ENCODE results near the gene MUC20.
"Not testable (repeated sequence)": the region's sequence is repeated elsewhere in the genome, so short reads cannot be mapped to it uniquely, and the experiment has no call there.

Gene MUC20

DNA sequence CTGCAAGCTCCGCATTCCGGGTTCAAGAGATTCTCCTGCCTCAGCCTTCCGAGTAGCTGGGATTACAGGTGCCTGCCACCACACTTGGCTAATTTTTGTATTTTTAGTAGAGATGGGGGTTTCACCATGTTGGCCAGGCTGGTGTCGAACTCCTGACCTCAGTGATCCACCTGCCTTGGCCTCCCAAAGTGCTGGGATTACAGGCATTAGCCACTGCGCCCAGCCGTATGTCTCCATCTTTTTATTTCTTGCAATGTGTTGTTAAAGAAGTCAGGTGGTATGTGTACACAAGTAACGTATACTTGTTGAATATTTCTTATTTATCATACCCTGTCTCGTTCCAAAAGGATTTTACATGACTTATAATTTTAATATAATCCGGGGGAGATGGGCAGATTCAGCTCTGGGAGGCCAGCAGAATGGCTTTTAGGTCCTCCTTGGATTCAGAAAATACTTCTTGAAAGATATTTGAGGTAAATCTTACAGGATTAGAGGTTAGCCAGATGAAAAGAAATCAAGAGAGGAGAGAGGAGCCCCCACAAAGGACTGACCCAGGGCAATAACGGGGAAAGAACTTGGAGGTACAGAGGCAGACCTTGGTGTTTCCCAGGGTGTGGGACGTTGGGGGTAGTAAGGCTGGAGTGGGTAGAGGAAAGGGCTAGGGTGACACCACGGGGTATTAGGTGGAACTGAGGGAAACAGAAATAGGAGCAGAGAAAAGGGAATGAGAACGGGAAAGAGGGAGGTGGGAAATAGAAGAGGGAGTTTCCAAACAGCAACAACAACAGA lies 27.2 kb upstream of the MUC20 start:
- DNase-seq (ENCODE audit: low spot score) = peak; percentile 28

DNA sequence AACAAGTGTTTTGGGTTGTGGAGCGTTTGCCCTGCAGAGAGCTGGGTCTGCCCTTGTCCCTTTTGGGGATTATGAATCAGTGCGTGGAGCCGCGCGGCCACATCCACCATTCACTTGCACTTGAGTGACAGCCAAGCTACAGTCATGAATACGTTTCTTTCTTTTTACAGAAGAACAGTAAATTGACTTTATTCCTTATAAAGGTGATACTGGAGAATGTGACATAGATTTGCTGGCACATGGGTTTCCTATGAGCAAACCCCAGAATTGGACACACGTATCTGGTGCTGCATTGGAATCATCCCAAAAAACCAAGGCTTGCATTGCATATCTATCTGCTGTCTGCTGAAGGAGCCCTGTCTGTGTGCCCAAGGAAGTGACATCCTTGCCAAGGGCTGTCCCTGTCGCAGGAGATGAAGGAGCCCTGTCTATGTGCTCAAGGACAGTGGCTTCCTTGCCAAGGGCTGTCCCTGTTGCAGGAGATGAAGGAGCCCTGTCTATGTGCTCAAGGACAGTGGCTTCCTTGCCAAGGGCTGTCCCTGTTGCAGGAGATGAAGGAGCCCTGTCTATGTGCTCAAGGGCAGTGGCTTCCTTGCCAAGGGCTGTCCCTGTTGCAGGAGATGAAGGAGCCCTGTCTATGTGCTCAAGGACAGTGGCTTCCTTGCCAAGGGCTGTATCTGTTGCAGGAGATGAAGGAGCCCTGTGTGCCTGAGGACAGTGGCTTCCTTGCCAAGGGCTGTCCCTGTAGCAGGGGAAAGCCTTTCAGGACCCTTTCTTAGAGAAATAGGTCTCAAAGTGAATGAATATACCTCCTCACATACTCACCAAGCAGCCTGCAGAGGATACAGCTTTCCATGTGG lies 26.3 kb upstream of the MUC20 start:
- DNase-seq (ENCODE audit: low spot score) = peak; percentile 52

DNA sequence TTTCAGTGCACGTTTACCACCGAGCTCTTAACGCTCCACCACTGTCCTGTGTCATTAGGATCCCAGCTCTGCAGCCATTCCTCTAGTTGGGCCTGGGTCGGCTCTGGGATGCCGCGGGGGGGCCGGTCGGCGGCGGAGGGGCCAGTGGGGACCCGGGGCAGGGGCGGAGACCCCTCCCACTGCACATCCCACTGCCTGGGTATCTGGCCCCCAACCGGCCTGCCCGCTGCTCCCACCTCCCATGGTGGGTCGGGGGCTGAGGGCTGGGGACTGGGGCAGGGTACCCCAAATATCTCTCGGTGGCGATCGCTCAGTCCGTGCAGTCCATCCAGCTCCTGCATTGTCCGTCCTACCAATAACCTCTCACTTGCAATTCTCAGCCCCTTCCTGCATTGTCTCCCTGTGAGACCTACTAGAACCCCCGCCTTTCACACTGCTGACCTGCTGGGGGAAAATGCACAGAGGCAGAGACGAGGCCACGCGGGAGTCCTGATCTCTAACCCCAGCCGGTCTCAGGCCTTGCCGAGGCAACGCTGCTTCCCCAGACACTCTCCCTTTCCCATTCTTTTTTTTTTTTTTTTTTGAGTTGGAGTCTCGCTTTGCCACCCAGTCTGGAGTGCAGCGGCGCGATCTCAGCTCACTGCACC lies 24.0 kb upstream of the MUC20 start:
- no peak for DNase-seq (ENCODE audit: low spot score)

DNA sequence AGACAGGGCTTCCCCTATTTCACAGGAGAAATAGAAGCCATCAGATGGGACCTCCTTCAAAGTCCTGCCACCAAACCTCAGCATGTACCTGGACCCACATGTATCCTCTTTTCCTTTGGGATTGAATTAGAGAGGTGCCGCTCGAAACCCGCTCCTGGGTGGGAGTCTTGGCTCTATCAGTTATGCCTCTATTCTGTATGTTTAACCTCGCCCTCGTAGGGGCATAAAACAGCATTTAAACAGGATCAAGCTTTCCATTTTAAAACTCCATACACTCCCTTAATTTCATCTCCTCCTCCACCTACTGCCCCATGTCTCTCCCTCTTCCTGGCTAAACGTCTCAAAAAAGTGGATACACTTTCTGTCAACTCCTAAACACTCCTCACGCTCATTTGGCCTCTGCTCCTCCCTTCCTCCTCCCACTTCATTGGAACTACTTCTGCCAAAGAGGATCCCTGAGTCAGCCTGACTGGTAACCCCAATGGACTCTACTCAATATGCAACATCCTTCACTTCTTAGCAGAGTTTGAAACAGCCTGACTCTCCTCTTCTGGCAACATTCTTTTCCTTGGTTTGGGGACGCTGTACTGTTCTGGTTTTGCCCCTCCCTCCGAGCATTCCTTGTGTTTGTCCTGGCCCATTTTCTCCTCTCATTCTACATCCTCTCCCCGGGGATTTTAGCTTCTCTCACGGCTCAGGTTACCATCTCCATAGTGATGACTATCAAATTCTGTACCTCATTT lies 23.0 kb upstream of the MUC20 start:
- no peak for DNase-seq (ENCODE audit: low spot score)

DNA sequence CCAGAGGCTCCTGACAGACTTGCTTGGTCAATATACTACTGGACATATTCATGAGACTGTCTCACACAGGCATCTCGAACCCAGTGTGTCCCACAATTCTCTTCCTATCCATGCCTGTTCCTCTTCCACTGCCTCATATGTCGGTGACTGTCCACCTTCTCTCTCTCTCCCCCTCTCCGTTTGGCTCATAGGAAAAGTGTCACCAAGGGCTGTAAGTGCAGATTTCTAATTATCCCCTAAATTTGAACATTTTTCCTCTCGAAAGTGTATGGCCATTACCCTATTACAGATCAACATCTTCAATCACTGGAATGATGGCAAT lies 22.5 kb upstream of the MUC20 start:
- no peak for DNase-seq (ENCODE audit: low spot score)

DNA sequence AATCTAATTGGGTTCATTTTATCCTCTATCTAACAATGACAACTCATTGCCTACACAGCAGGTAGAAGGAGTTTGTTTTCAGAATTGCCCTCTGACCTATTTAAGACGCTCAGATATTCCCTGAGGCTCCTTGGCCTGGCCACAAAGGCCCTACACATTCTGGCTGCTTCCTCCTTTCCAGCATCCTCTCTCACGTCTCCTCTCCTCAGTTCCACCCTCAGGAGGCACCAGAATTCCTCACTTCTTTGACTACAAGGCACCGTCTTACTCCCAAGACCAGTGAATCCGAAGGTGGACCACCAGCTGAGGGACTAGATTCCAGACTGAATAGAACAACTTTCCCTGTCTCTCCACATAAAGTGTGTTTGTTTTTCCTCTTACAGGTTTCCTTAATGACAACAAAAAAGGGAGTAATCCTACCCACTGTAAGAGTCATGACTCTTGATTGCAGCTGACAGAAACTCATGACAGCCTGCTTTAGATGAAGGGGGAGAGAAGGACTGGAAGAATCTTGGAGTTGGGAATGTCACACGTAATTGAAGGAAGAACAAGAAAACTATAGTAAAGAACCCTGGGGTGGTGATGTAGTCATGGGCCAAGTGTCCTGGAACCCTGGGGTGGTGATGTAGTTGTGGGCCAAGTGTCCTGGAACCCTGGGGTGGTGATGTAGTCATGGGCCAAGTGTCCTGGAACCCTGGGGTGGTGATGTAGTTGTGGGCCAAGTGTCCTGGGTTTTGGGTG lies 22.0 kb upstream of the MUC20 start:
- no peak for DNase-seq (ENCODE audit: low spot score)

DNA sequence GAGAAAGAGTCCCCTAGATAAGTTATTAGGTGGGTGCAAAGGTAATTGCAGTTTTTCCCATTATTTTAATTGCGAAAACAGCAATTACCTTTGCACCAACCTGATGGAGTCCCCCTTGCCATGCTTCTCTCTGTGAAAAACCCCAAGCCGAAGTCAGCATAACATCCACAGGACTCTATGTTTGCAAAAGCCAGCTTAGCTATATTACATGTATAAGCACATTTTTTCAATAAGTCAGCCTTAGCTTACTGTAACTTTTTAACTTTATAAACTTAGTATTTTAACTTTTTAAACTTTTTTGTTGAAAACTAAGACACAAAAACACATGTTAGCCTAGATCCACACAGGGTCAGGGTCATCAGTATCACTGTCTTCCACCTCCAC lies 21.4 kb upstream of the MUC20 start:
- DNase-seq (ENCODE audit: low spot score) = no peak

DNA sequence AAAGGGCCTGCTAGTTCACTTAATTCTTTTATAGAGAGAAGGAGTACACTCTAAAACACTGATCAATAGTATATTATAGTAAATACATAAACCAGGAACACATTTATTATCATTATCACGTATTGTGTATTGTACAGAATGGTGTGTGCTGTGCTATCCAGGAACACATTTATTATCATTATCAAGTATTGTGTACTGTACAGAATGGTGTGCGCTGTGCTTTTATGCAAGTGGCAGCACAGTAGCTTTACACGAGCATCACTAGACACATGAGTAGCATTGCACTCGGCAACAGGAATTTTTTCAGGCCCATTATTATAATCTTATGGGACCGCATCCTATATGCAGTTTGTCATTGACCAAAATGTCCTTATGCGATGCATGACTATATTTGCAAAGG lies 20.9 kb upstream of the MUC20 start:
- no peak for DNase-seq (ENCODE audit: low spot score)

DNA sequence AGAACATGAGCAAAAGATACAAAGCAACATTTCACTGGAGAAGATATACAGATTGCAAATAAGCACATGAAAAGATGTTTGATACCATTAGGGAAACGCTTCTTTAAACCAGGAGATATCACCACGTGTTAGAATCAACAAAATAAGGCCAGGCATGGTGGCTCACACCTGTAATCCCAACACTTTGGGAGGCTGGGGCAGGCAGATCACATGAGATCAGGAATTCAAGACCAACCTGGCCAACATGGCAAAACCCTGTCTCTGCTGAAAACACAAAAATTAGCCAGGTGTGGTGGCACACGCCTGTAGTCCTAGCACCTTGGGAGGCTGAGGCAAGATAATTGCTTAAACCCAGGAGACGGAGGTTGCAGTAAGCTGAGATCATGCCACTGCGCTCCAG lies 20.5 kb upstream of the MUC20 start:
- DNase-seq (ENCODE audit: low spot score) = peak; percentile 42

DNA sequence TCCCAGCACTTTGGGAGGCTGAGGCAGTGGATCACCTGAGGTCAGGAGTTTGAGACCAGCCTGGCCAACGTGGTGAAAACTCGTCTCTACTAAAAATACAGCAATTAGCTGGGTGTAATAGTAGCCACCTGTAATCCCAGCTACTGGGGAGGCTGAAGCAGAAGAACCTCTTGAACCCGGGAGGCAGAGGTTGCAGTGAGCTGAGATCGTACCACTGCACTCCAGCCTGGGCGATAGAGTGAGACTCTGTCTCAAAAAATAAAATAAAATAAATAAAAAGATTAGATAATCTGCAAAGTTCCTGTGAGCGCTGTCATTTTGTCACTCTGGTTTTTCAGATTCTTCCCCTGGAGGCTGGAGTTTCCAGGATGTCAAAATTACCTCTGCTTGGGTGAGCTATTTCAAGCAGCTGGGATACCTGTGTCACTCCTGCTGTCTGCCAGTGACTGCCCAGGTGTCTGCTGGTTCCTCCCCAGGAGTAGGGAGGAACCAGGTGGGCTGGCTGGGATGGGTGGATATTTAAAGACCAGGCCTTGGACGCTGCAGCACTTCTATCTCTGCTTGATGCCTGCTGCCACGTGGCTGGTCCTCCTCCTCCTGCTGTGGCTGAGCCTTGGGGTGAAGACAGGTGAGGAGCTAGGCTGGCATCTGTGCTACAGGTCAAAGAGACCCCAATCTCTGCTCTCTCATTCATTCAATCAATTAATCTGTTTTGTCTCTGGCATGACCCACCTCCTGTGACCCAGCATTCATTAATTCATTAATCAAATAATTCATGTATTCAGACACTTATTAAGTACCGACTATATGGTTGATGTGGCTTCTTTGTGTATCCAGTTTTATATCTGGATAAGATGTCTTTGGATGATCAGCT lies 19.5 kb upstream of the MUC20 start:
- DNase-seq (ENCODE audit: low spot score) = peak; percentile 55

DNA sequence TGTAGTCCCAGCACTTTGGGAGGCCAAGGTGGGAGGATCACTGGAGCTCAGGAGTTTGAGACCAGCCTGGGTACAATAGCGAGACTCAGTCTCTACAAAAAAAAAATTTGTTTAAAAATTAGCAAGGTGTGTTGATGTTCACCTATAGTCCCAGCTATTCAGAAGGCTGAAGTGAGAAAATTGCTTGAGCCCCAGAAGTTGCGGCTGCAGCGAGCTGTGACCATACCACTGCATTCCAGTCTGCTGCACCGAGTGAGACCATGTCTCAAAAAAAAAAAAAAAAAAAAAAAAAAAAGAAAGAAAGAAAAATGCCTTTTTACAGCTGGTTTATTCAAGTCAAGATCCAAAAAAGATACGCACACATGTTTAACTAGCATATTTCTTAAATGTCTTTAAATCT lies 17.0 kb upstream of the MUC20 start:
- no peak for DNase-seq (ENCODE audit: low spot score)

DNA sequence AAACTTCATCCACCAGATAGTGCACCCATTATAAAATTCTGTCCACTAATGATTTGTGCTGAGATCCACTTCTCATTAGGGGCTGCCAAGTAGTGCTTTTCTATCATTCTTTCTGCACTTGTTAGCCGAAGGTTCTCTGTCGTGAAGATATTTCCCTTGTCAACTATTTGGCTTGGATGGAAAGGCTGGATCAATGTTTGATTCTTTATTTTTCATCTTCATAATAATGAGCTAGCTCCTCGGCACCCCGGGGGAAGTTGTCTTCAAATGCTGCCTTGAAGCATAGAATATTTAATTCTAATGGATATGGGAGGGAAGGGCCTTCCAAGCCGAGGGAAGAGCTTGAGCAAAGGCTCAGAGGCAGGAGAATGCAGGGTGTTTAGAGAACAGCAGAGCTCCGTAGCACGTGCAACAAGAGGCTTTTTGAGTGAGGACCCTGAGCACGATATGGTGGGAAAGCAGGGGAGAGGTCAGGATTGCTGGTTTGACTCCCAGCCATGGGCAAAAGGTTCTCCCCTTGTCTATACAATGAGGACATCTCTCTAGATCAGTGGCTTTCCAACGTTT lies 16.3 kb upstream of the MUC20 start:
- peak; percentile 38 for DNase-seq (ENCODE audit: low spot score)

DNA sequence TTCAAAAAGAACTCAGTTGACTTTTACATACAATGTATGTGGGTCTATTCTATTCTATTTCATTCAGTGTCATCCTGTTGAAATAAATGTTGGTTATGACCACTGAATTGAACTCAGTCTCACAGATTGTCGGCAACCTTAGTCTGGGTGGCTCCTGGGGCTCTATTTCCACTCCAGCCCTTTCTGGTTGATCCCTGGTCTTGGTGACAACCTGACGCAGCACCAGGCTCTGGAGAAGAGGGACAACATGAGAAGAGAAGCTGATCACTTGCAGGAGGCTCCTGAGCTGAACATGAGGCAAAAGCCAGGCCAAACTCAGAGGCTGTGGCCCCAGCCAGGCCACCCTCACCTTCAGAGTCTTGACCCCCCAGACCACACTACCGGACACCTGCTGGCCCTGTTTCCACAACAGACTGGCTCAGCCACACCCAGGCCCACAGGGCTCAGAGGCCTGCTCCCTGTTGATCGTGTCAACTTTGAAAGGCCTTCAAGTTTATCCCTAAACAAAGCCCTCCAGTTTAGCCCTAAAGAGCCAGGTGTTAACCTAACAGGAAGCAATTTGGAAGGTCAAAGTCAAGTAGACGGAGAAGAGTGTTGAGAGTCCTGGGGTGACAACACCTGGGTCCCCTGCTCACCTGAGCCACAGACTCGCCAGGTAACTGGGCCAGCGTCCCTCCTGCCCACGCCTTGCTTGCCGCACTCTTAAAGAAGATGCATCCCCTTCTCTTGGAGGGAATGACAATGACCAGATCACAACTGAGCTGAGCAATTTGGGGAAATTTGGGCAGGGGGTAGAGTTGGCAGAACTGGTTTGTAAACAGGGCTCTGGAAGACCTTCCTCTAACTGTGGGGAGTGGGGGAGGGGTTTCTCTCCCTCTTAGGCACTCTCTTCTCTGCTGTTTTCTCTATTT lies 15.4 kb upstream of the MUC20 start:
- DNase-seq (ENCODE audit: low spot score) = no peak

DNA sequence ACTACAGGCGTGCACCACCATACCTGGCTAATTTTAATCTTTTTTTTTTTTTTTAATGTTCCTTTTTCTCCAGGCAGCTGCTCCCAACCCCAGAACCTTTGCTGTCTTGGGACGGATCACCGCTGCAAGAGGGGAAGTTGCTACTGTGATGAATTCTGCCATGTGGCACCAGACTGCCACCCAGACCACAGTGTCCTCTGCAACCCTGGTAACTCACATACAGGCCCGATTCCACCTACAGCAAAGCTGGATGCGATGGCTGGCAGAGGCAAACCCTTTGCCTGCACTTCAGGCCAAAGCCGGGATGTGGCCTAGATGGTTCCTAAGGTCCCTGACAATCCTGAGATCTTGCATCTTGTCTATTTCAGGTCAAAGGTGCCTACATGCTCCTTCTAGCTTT lies 12.7 kb upstream of the MUC20 start:
- DNase-seq (ENCODE audit: low spot score) = no peak

DNA sequence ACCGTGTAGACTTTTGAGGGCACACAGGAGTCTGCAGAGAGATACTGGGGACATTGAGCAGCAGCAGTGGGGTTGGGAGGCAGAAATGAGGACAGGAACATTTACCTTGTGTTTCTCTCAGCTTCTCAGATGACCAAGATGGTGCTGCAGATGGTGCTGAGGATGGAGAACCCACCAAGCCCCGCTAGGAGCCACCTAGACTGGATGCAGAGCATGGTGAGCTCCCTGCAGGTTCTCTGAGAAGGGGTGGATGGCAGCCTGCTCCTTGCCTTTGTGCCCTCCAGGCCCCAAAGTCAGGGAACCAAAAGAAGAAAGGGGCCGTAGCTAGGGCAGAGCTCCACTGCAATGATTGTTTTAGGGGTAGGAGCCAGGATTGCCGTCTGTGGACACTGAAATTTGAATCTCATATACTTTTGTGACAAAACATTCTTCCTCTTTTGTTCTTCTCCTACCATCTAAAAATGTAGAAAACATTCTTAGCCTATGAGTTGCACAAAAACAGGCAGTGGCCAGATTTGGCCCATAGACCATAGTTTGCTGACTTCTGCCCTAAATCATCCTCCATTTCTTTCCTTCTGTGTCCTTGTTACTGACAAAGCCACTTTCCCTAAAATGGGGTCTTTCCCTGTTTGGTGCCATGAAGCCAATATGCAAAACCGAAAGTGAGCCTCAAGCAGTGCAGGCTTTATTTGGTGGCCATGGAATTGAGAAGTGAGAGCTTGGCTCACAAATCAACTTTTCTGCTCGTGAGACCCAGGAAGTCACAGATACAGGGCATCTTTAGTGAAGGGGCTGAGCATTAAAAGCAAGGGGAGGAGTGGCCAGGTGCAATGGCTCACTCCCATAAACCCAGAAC lies 11.9 kb upstream of the MUC20 start:
- no peak for DNase-seq (ENCODE audit: low spot score)

DNA sequence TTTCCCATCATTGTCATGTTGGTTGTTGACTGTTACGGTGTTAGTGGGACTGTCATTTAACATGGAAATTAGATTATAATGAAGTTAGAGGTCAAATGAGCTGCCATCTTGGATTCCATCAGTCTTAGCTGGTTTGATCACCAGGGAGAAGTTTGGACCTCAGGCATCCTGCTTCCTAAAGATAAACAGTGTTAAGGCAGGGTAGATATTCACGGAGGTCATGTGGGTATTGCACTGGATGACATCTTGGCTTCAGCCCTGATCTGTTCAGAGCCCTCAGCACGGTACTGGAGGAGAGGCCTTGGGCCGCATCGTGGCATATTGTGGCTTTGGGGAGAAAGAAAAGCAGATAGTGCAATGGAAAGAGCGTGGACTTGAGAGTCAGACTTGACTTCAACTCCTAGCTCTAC lies 11.1 kb upstream of the MUC20 start:
- DNase-seq (ENCODE audit: low spot score) = no peak

DNA sequence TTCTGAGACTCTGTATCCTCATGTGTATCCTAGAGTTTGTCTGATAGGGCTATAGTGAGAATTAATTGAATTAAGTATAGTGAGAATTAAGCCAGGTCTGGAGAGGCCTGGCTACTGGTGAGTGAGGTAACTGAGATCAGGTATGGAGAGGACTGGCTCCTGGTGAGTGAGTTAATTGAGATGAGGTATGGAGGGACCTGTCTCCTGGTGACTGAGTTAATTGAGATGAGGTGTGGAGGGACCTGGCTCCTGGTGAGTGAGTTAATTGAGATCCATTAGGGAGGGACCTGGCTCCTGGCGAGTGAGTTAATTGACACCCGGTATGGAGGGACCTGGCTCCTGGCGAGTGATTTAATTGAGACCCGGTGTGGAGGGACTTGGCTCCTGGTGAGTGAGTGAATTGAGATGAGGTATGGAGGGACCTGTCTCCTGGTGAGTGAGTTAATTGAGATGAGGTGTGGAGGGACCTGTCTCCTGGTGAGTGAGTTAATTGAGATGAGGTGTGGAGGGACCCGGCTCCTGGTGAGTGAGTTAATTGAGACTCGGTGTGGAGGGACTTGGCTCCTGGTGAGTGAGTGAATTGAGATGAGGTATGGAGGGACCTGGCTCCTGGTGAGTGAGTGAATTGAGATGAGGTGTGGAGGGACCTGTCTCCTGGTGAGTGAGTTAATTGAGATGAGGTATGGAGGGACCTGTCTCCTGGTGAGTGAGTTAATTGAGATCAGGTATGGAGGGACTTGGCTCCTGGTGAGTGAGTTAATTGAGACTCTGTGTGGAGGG lies 10.5 kb upstream of the MUC20 start:
- not testable (repeated sequence) for DNase-seq (ENCODE audit: low spot score)
